GM12892 (cell line): ENCODE results near the gene ATP13A3.

Experiments
- POLR2A ChIP-seq: IDR thresholded peaks from 2 replicates; pipeline ENCODE4 v1.6.1; 2011; ENCODE audit warnings: low read depth, low read length, control low read depth
- POLR2AphosphoS5 ChIP-seq: IDR thresholded peaks from 2 replicates; pipeline ENCODE4 v1.6.1; 2011; ENCODE audit warnings: low read depth, low read length, control low read depth

GRCh38 chr3:194469977-194470376 is 16.8 kb downstream of the ATP13A3 start:
- TF ChIP-seq POLR2A (no peak), POLR2AphosphoS5 (no peak)
